OCI-LY7 (cell line): Measurements from ENCODE around the gene PTPRM.

Source experiments
- EZH2phosphoT487 ChIP-seq: fragments of 200-600 bp; sonication (generic); IDR thresholded peaks from 2 replicates; pipeline ENCODE4 v1.6.1; 2018; ENCODE audit warnings: low read depth, borderline replicate concordance, mild to moderate bottlenecking, mixed run types, antibody characterized with exemption, low read length, moderate library complexity, mixed read lengths
- TF ChIP-seq, protein P1 (sequence below): fragments of 200-600 bp; sonication (generic); conservative IDR thresholded peaks from 2 replicates; pipeline ENCODE4 v1.5.1; 2014; ENCODE audit warnings: mild to moderate bottlenecking, antibody characterized with exemption, low read length, moderate library complexity, mixed read lengths

GRCh38 chr18:8272254-8272653 is 705.1 kb downstream of the PTPRM start:
- TF ChIP-seq, protein P1, sequence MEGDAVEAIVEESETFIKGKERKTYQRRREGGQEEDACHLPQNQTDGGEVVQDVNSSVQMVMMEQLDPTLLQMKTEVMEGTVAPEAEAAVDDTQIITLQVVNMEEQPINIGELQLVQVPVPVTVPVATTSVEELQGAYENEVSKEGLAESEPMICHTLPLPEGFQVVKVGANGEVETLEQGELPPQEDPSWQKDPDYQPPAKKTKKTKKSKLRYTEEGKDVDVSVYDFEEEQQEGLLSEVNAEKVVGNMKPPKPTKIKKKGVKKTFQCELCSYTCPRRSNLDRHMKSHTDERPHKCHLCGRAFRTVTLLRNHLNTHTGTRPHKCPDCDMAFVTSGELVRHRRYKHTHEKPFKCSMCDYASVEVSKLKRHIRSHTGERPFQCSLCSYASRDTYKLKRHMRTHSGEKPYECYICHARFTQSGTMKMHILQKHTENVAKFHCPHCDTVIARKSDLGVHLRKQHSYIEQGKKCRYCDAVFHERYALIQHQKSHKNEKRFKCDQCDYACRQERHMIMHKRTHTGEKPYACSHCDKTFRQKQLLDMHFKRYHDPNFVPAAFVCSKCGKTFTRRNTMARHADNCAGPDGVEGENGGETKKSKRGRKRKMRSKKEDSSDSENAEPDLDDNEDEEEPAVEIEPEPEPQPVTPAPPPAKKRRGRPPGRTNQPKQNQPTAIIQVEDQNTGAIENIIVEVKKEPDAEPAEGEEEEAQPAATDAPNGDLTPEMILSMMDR: no peak
- no peak for TF ChIP-seq EZH2phosphoT487
